Effector CD8-positive, alpha-beta T cell (primary cell): ENCODE data around the gene ACSS3.
"Not testable (repeated sequence)": the region's sequence is repeated elsewhere in the genome, so short reads cannot be mapped to it uniquely, and the experiment has no call there.

Experiments used
- DNase-seq: peaks from one replicate; lab custom pipeline; 2025; lab: John Stamatoyannopoulos, UW

Gene ACSS3

GRCh38 chr12:81094718-81095360 lies 17.0 kb downstream of the ACSS3 start:
- no peak for DNase-seq

GRCh38 chr12:81095501-81096232 lies 17.8 kb downstream of the ACSS3 start:
- no peak for DNase-seq

- DNase-seq, result no peak
Observed at GRCh38 chr12:81105687-81106086, 27.8 kb downstream of the ACSS3 start.

GRCh38 chr12:81114226-81114625 lies 36.3 kb downstream of the ACSS3 start:
- no peak for DNase-seq

- not testable (repeated sequence) for DNase-seq
Observed at GRCh38 chr12:81119069-81119468, 41.2 kb downstream of the ACSS3 start.

- no peak for DNase-seq
Observed at GRCh38 chr12:81120961-81121360, 43.1 kb downstream of the ACSS3 start.

GRCh38 chr12:81123611-81124010 lies 45.7 kb downstream of the ACSS3 start:
- DNase-seq, result no peak

GRCh38 chr12:81125691-81126090 lies 47.8 kb downstream of the ACSS3 start:
- no peak for DNase-seq

- no peak for DNase-seq
Observed at GRCh38 chr12:81128930-81129554, 51.2 kb downstream of the ACSS3 start.

GRCh38 chr12:81136519-81136918 lies 58.6 kb downstream of the ACSS3 start:
- DNase-seq, result no peak

GRCh38 chr12:81137801-81138200 lies 59.9 kb downstream of the ACSS3 start:
- DNase-seq, result no peak

- DNase-seq, result no peak
Observed at GRCh38 chr12:81141217-81141616, 63.3 kb downstream of the ACSS3 start.

GRCh38 chr12:81143057-81143456 lies 65.2 kb downstream of the ACSS3 start:
- DNase-seq, result no peak

GRCh38 chr12:81146228-81147225 lies 68.6 kb downstream of the ACSS3 start:
- DNase-seq, result no peak

GRCh38 chr12:81147292-81147919 lies 69.5 kb downstream of the ACSS3 start:
- DNase-seq, result no peak

- no peak for DNase-seq
Observed at GRCh38 chr12:81150382-81150781, 72.5 kb downstream of the ACSS3 start.

GRCh38 chr12:81159856-81160255 lies 82.0 kb downstream of the ACSS3 start:
- no peak for DNase-seq

GRCh38 chr12:81161680-81162079 lies 83.8 kb downstream of the ACSS3 start:
- no peak for DNase-seq

GRCh38 chr12:81162391-81163136 lies 84.7 kb downstream of the ACSS3 start:
- no peak for DNase-seq

GRCh38 chr12:81164827-81165226 lies 86.9 kb downstream of the ACSS3 start:
- DNase-seq, result no peak

- DNase-seq, result no peak
Observed at GRCh38 chr12:81166790-81167189, 88.9 kb downstream of the ACSS3 start.
